HEK293 (cell line): ENCODE results near the gene ZNF358.

Experiments used
- AEBP2 ChIP-seq: fragments of 450-650 bp; formaldehyde crosslinking; IDR thresholded peaks from 2 replicates; pipeline ENCODE4 v1.5.1; 2016; ENCODE audit warnings: missing biosample characterization, missing genetic modification characterization, borderline replicate concordance
- ELK4 ChIP-seq: IDR thresholded peaks from 2 replicates; pipeline ENCODE4 v1.6.1; 2011; ENCODE audit warnings: mild to moderate bottlenecking, low read depth, low read length, borderline replicate concordance
- GFI1B ChIP-seq: fragments of 450-650 bp; formaldehyde crosslinking; IDR thresholded peaks from 2 replicates; pipeline ENCODE4 v1.5.1; 2016; ENCODE audit warnings: missing biosample characterization, missing genetic modification characterization
- KLF1 ChIP-seq: fragments of 450-650 bp; formaldehyde crosslinking; IDR thresholded peaks from 2 replicates; pipeline ENCODE4 v1.5.1; 2016; ENCODE audit warnings: missing biosample characterization, missing genetic modification characterization
- KLF8 ChIP-seq: fragments of 450-650 bp; formaldehyde crosslinking; IDR thresholded peaks from 2 replicates; pipeline ENCODE4 v1.5.1; 2016; ENCODE audit warnings: missing biosample characterization, missing genetic modification characterization
- MYNN ChIP-seq: fragments of 450-650 bp; formaldehyde crosslinking; IDR thresholded peaks from 2 replicates; pipeline ENCODE4 v1.5.1; 2016; ENCODE audit warnings: missing biosample characterization, missing genetic modification characterization, borderline replicate concordance
- SP2 ChIP-seq: fragments of 450-650 bp; formaldehyde crosslinking; IDR thresholded peaks from 2 replicates; pipeline ENCODE4 v1.5.1; 2016; ENCODE audit warnings: missing biosample characterization, missing genetic modification characterization
- SP3 ChIP-seq: fragments of 450-650 bp; formaldehyde crosslinking; IDR thresholded peaks from 2 replicates; pipeline ENCODE4 v1.5.1; 2016; ENCODE audit warnings: missing biosample characterization, missing genetic modification characterization
- TSHZ1 ChIP-seq: fragments of 450-650 bp; formaldehyde crosslinking; IDR thresholded peaks from 2 replicates; pipeline ENCODE4 v1.5.1; 2016; ENCODE audit warnings: missing biosample characterization, missing genetic modification characterization, borderline replicate concordance
- ZBTB49 ChIP-seq: fragments of 450-650 bp; formaldehyde crosslinking; IDR thresholded peaks from 2 replicates; pipeline ENCODE4 v1.5.1; 2016; ENCODE audit warnings: missing biosample characterization, missing genetic modification characterization, low read depth
- ZNF138 ChIP-seq: fragments of 450-650 bp; formaldehyde crosslinking; IDR thresholded peaks from 2 replicates; pipeline ENCODE4 v1.5.1; 2016; ENCODE audit warnings: missing biosample characterization, missing genetic modification characterization, borderline replicate concordance
- ZNF274 ChIP-seq, 2 experiments: fragments of 200-500 bp in 1 of 2; fragments of 450-650 bp in 1 of 2; sonication (Bioruptor generic) in 1 of 2; formaldehyde crosslinking in 1 of 2; IDR thresholded peaks; 2 replicates each; pipeline versions ENCODE4 v1.5.1 to v1.6.1; 2014 to 2016; ENCODE audit warnings: borderline replicate concordance in 1 of 2, inconsistent platforms in 1 of 2, low read length in 1 of 2, missing biosample characterization in 1 of 2, missing genetic modification characterization in 1 of 2
- ZNF335 ChIP-seq: fragments of 450-650 bp; formaldehyde crosslinking; conservative IDR thresholded peaks from 2 replicates; pipeline ENCODE4 v1.5.1; 2016; ENCODE audit warnings: missing biosample characterization, missing genetic modification characterization
- ZNF362 ChIP-seq: fragments of 450-650 bp; formaldehyde crosslinking; IDR thresholded peaks from 2 replicates; pipeline ENCODE4 v1.5.1; 2016; ENCODE audit warnings: missing biosample characterization, missing genetic modification characterization
- ZNF366 ChIP-seq: fragments of 450-650 bp; formaldehyde crosslinking; conservative IDR thresholded peaks from 2 replicates; pipeline ENCODE4 v1.5.1; 2016; ENCODE audit warnings: missing biosample characterization, missing genetic modification characterization
- ZNF639 ChIP-seq: fragments of 450-650 bp; formaldehyde crosslinking; IDR thresholded peaks from 2 replicates; pipeline ENCODE4 v1.5.1; 2016; ENCODE audit warnings: missing biosample characterization, missing genetic modification characterization
- ZNF645 ChIP-seq: fragments of 450-650 bp; formaldehyde crosslinking; IDR thresholded peaks from 2 replicates; pipeline ENCODE4; 2016; ENCODE audit warnings: missing biosample characterization, missing genetic modification characterization
- ZNF677 ChIP-seq: fragments of 450-650 bp; IDR thresholded peaks from 2 replicates; pipeline ENCODE4 v1.5.0; 2018; ENCODE audit warnings: missing biosample characterization, mild to moderate bottlenecking, missing genetic modification characterization, moderate library complexity
- ZNF830 ChIP-seq: fragments of 450-650 bp; IDR thresholded peaks from 2 replicates; pipeline ENCODE4 v1.5.0; 2018; ENCODE audit warnings: missing biosample characterization, missing genetic modification characterization, low read depth, mild to moderate bottlenecking, moderate library complexity
- ZNF843 ChIP-seq: fragments of 450-650 bp; formaldehyde crosslinking; IDR thresholded peaks from 2 replicates; pipeline ENCODE4 v1.5.1; 2016; ENCODE audit warnings: missing biosample characterization, missing genetic modification characterization
- ZSCAN30 ChIP-seq: fragments of 450-650 bp; IDR thresholded peaks from 2 replicates; pipeline ENCODE4 v1.5.1; 2018; ENCODE audit warnings: missing biosample characterization, mild to moderate bottlenecking, missing genetic modification characterization, moderate library complexity

Gene ZNF358

GRCh38 chr19:7540761-7541474 lies 25.0 kb downstream of the ZNF358 start (continued):
- no peak for TF ChIP-seq ZNF362 (tag by site-specific recombination)
- TF ChIP-seq MYNN (tag by site-specific recombination), result no peak
- 0 out of 2 replicates have a peak, but pooled peaks have one; percentile 27 for TF ChIP-seq KLF8 (tag by site-specific recombination)
- no peak for TF ChIP-seq TSHZ1
- TF ChIP-seq ZSCAN30 (tag by site-specific recombination), result no peak
- no peak for TF ChIP-seq ZNF677 (tag by site-specific recombination)
- peak; percentile 94 for TF ChIP-seq KLF1
- TF ChIP-seq AEBP2 (tag by site-specific recombination), result no peak
- no peak for TF ChIP-seq ELK4
- peak; percentile 38 for TF ChIP-seq SP2 (tag by site-specific recombination)
- no peak for TF ChIP-seq ZNF274 (IDR thresholded peaks at IDR 0.05; ENCODE audit: low read length)
- TF ChIP-seq ZNF274 (tag by site-specific recombination; IDR thresholded peaks at IDR 0.05; ENCODE audit: borderline replicate concordance), result no peak
- TF ChIP-seq GFI1B (tag by site-specific recombination), result no peak
- no peak for TF ChIP-seq ZNF830 (tag by site-specific recombination)
- TF ChIP-seq ZNF843 (tag by site-specific recombination), result no peak
- no peak for TF ChIP-seq ZBTB49 (tag by site-specific recombination)
- TF ChIP-seq ZNF639 (tag by site-specific recombination), result no peak
- TF ChIP-seq ZNF335, result no peak
- no peak for TF ChIP-seq SP3 (tag by site-specific recombination)
- no peak for TF ChIP-seq ZNF138 (tag by site-specific recombination)
- TF ChIP-seq ZNF366 (tag by site-specific recombination), result no peak
- TF ChIP-seq ZNF645 (tag by site-specific recombination), result no peak
